Memory B cell (primary cell): Measurements from ENCODE around the gene TSEN34.

Experiments
- ATAC-seq: fragments of 150-1000 bp; cut with Tn5 transposase; 2 replicates; pipeline ENCODE4 v1.10.0; 2021; ENCODE audit warnings: low read depth, mild to moderate bottlenecking, moderate library complexity
- DNase-seq, 2 donors: peaks; one replicate each; pipeline ENCODE4 v3.0.0; 2022; ENCODE audit warnings: low spot score in 2 of 2
- H3K27ac Mint-ChIP-seq: one replicate; pipeline ENCODE4 v1.8.0; 2022; ENCODE audit warnings: mild to moderate bottlenecking, moderate library complexity, mixed read lengths
- H3K27me3 Mint-ChIP-seq: one replicate; pipeline ENCODE4 v1.8.0; 2022; ENCODE audit warnings: mixed read lengths
- H3K36me3 Mint-ChIP-seq: one replicate; pipeline ENCODE4 v1.8.0; 2022; ENCODE audit warnings: mild to moderate bottlenecking, mixed read lengths
- H3K4me1 Mint-ChIP-seq: one replicate; pipeline ENCODE4 v1.8.0; 2022; ENCODE audit warnings: mixed read lengths
- H3K4me3 Mint-ChIP-seq: one replicate; pipeline ENCODE4 v1.8.0; 2022; ENCODE audit warnings: mild to moderate bottlenecking, moderate library complexity, mixed read lengths
- H3K9me3 Mint-ChIP-seq: one replicate; pipeline ENCODE4 v1.8.0; 2022; ENCODE audit warnings: mixed read lengths

TSEN34 gene

DNA sequence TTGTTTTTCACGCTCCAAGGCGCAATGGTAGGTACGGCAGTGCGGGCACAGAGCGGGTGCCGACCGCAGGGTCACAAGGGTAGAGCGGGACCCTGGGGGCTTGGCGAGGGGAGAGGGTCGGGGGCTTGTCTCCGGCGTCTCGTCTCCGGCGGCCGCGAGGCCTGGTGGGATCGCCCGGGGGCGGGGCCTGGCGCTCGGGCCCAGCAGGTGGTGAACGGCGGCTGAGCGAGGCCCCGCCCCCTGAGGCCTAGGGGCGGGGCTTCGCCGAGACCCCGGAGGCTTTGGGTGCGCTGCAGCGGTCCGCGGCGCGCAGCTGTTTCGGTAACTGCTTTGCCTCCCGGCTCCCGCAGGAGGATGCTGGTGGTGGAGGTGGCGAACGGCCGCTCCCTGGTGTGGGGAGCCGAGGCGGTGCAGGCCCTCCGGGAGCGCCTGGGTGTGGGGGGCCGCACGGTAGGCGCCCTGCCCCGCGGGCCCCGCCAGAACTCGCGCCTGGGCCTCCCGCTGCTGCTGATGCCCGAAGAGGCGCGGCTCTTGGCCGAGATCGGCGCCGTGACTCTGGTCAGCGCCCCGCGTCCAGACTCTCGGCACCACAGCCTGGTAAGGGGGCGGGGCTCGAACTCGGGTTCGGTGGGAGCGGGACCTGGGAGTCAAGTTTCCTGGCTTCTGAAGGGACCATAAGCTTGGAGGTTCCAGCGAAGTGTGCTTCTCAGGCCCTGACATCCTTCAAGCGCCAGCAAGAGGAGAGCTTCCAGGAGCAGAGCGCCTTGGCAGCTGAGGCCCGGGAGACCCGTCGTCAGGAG lies at the start of gene TSEN34:
Gene TSEN34, plus strand, starts transcription at position 298 of the 800 bp plus-strand sequence. Its CDS starts 57 bp downstream, at position 355.
- Mint-ChIP-seq H3K27ac (peak within 1 kb of the TSS; percentile 100), H3K4me1 (peaks cover 17% of the 10 kb centered on the region), H3K4me3 (peak within 1 kb of the TSS; percentile 95), H3K9me3 (no peaks in the 10 kb centered on the region), H3K36me3 (peaks cover 11% of the 10 kb centered on the region), H3K27me3 (no peaks in the 10 kb centered on the region)
- peak; percentile 28 for ATAC-seq
- peak; percentile 91 to 94 for DNase-seq

DNA sequence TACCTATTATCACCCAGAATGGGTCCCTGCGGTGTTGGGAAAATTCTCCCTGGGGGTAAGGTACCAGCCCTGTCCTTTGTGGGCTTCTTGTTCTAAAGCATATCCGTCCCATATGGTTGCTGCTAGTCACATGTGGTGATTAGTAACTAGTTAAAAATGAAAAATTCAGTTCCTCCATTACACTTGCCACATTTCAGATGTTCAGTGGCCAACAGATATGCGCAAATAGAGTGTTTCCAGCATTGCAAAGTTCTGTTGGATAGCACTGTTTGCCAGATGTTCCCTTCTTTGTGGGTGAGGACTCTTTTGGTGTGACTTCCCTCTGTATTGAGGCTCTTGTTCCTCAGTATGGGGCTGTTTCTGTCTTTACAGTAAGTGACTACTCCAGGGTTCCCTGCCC lies 49.8 kb upstream of the TSEN34 start:
- ATAC-seq (no peak), DNase-seq (no peak)
- H3K4me1 Mint-ChIP-seq: peaks cover 33% of the 10 kb centered on the region
- H3K27me3 Mint-ChIP-seq: no peaks in the 10 kb centered on the region
- H3K4me3 Mint-ChIP-seq: no peak overlapping the region
- H3K27ac Mint-ChIP-seq: no peak overlapping the region
- H3K9me3 Mint-ChIP-seq: no peaks in the 10 kb centered on the region
- H3K36me3 Mint-ChIP-seq: peaks cover 29% of the 10 kb centered on the region

- ATAC-seq (no peak), DNase-seq (no peak)
- Mint-ChIP-seq H3K27me3 (no peaks in the 10 kb centered on the region), H3K4me3 (no peak overlapping the region), H3K36me3 (peaks cover 35% of the 10 kb centered on the region), H3K4me1 (peaks cover 30% of the 10 kb centered on the region), H3K27ac (peak overlapping the region; percentile 42), H3K9me3 (no peaks in the 10 kb centered on the region)
Measured at GRCh38 chr19:54142166-54142780, 48.8 kb upstream of the TSEN34 start.

GRCh38 chr19:54145541-54146158 lies 45.5 kb upstream of the TSEN34 start:
- H3K27ac Mint-ChIP-seq: peak overlapping the region; percentile 50
- no peak for ATAC-seq
- peaks cover 20% of the 10 kb centered on the region for H3K4me1 Mint-ChIP-seq
- H3K36me3 Mint-ChIP-seq: peaks cover 44% of the 10 kb centered on the region
- no peaks in the 10 kb centered on the region for H3K9me3 Mint-ChIP-seq
- DNase-seq: no peak
- no peaks in the 10 kb centered on the region for H3K27me3 Mint-ChIP-seq
- H3K4me3 Mint-ChIP-seq: no peak overlapping the region

GRCh38 chr19:54147676-54148075 lies 43.4 kb upstream of the TSEN34 start:
- Mint-ChIP-seq H3K27me3 (no peaks in the 10 kb centered on the region), H3K27ac (no peak overlapping the region), H3K4me1 (peaks cover 11% of the 10 kb centered on the region), H3K4me3 (no peak overlapping the region), H3K36me3 (peaks cover 45% of the 10 kb centered on the region), H3K9me3 (no peaks in the 10 kb centered on the region)
- DNase-seq (no peak), ATAC-seq (no peak)

DNA sequence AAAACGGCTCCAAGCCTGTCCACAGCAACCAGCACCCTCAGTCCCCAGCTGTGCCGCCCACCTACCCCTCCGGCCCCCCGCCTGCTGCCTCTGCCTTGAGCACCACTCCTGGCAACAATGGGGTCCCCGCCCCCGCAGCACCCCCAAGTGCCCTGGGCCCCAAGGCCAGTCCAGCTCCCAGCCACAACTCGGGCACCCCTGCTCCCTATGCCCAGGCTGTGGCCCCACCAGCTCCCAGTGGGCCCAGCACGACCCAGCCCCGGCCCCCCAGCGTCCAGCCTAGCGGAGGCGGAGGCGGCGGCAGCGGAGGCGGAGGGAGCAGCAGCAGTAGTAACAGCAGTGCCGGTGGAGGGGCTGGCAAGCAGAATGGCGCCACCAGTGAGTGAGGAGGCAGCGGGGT lies 43.0 kb upstream of the TSEN34 start:
- H3K9me3 Mint-ChIP-seq: no peaks in the 10 kb centered on the region
- H3K27ac Mint-ChIP-seq: no peak overlapping the region
- H3K4me3 Mint-ChIP-seq: no peak overlapping the region
- no peak for DNase-seq
- no peak for ATAC-seq
- peaks cover 42% of the 10 kb centered on the region for H3K36me3 Mint-ChIP-seq
- H3K27me3 Mint-ChIP-seq: no peaks in the 10 kb centered on the region
- peaks cover 11% of the 10 kb centered on the region for H3K4me1 Mint-ChIP-seq

DNA sequence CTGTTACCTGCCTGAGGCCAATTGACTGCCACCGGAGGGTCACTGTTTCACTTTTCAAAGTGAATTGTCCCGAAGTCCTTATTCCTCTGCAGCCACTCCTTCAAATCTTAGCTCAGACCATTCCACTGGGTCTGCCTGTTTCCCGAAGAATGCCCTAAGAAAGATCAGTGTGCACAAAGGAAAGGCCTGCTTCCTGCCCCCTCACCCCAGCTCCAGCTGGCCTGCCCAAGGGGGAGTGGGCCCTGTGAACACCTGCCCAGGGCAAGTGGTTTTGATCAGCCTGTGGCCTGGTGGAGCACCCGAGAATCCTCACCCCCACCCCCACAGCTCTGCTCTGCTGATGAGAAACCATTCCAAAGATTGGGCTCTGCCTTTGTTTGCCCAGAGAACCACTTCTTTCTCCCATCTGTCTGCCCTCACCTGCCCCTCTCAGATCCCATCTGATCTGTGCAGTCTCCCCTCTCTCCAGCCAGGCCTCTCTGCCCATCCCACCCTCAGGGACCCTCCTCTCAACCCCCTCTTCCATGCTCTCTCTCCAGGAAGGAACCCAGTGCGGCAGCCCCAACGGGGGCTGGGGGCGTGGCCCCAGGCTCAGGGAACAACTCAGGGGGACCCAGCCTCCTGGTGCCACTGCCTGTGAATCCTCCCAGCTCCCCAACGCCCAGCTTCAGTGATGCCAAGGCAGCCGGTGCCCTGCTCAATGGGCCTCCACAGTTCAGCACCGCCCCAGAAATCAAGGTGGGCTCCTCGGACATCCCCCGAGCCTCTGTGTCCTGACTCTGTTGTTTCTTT lies 41.9 kb upstream of the TSEN34 start:
- Mint-ChIP-seq H3K27ac (no peak overlapping the region), H3K27me3 (no peaks in the 10 kb centered on the region), H3K4me3 (no peak overlapping the region), H3K9me3 (no peaks in the 10 kb centered on the region), H3K36me3 (peaks cover 39% of the 10 kb centered on the region), H3K4me1 (peaks cover 9% of the 10 kb centered on the region)
- DNase-seq: no peak
- ATAC-seq: no peak

DNA sequence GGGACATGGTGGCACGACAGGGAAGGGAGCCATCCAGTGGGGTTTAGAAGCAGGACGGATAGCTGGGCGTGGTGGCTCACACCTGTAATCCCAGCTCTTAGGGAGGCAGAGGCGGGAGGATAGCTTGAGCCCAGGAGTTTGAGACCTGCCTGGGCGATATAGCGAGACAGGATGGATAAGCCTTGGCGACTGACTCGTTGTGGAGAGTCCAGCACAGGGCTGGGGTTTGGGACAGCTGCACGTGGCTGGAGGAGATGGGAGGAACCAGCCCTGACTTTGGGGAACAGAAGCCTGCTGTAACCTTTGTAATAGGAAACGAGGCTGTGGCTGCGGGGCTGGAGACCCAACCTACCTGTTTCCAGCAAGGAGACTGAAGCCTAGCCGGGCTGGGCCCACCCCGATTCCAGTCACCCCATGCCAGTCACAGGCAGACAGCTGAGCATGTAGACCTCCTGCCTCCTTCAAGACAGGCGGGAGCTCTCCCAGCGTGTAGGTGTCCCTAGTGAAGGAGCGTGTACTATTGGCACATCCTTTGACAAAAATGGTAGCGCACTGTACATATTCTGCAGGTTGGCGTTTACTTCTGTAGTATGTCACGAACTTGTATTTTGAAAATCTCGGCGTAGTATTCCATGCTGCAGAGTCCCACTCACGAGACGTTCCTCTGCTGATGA lies 39.6 kb upstream of the TSEN34 start:
- H3K4me3 Mint-ChIP-seq: no peak overlapping the region
- DNase-seq (no peak), ATAC-seq (no peak)
- no peaks in the 10 kb centered on the region for H3K27me3 Mint-ChIP-seq
- H3K27ac Mint-ChIP-seq: no peak overlapping the region
- peaks cover 7% of the 10 kb centered on the region for H3K4me1 Mint-ChIP-seq
- H3K36me3 Mint-ChIP-seq: peaks cover 34% of the 10 kb centered on the region
- H3K9me3 Mint-ChIP-seq: no peaks in the 10 kb centered on the region

- DNase-seq (no peak), ATAC-seq (no peak)
- Mint-ChIP-seq H3K36me3 (peaks cover 32% of the 10 kb centered on the region), H3K27me3 (no peaks in the 10 kb centered on the region), H3K4me3 (no peak overlapping the region), H3K27ac (no peak overlapping the region), H3K4me1 (peaks cover 10% of the 10 kb centered on the region), H3K9me3 (no peaks in the 10 kb centered on the region)
Measured at GRCh38 chr19:54152267-54152666, 38.8 kb upstream of the TSEN34 start.

GRCh38 chr19:54152878-54153524 lies 38.1 kb upstream of the TSEN34 start:
- Mint-ChIP-seq H3K27ac (no peak overlapping the region), H3K27me3 (no peaks in the 10 kb centered on the region), H3K9me3 (no peaks in the 10 kb centered on the region), H3K36me3 (peaks cover 30% of the 10 kb centered on the region), H3K4me3 (no peak overlapping the region), H3K4me1 (peaks cover 10% of the 10 kb centered on the region)
- DNase-seq (no peak), ATAC-seq (no peak)

GRCh38 chr19:54153731-54154326 lies 37.3 kb upstream of the TSEN34 start:
- Mint-ChIP-seq H3K27me3 (no peaks in the 10 kb centered on the region), H3K27ac (no peak overlapping the region), H3K4me1 (peaks cover 18% of the 10 kb centered on the region), H3K36me3 (peaks cover 32% of the 10 kb centered on the region), H3K4me3 (no peak overlapping the region), H3K9me3 (no peaks in the 10 kb centered on the region)
- DNase-seq (no peak), ATAC-seq (no peak)

DNA sequence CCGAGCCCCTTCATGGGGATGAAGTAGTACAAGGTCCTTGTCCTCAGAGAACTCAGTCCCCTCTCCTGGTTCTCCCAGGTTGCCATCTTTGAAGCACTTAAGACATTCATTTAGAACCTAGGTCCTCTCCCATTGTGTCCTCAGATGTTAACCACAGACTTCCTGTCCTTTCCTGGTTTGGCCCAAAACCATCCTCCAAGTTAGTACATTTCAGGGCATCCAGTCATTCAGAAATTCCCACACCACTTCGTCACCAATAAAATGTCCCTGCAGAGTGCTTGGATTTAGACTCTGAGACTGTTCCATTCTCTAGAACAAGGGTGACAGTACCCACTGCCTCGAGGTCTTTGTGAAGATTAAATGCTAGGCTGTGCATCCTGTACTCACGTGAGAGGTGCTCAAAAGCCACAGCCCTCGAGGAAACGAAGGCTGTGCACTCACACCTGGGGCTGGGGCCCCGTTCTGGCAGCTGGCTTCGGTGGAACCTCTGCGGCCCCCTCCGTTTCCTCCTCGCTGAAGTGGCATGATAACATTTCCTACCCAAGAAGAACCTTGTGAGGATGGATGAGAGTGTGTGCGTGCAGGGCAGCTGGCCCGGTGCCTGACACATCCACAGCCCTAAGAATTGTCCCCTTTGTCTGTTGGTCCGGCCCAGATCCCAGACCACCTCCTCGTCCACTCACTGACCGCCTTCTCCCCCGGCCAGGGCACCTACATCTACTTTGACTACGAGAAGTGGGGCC lies 36.3 kb upstream of the TSEN34 start:
- ATAC-seq: no peak
- Mint-ChIP-seq H3K9me3 (no peaks in the 10 kb centered on the region), H3K4me1 (peaks cover 19% of the 10 kb centered on the region), H3K27me3 (no peaks in the 10 kb centered on the region), H3K27ac (no peak overlapping the region), H3K36me3 (peaks cover 31% of the 10 kb centered on the region), H3K4me3 (no peak overlapping the region)
- DNase-seq: no peak
